ENCODE results near the gene KLRB1.

GRCh38 chr12:9607716-9608115 lies at the start of gene KLRB1:
- TF ChIP-seq CTCF (IDR thresholded peaks at IDR 0.05) (no peak), POLR2A (IDR thresholded peaks at IDR 0.05) (no peak)
